Fibroblast of pulmonary artery (primary cell): ENCODE results near the gene PTGDS.

Experiments
- DNase-seq: peaks from one replicate; pipeline ENCODE4 v3.0.0-alpha.2; 2010; ENCODE audit warnings: low read depth
- H3K4me3 ChIP-seq: replicated peaks from 2 replicates; pipeline ENCODE4 v1.5.1; 2011; ENCODE audit warnings: low read depth, mild to moderate bottlenecking, control low read depth, low read length, moderate library complexity
- CTCF ChIP-seq: IDR thresholded peaks from 2 replicates; pipeline ENCODE4 v1.5.1; 2011; ENCODE audit warnings: mild to moderate bottlenecking, control low read depth, low read length, inconsistent platforms; ENCODE audit errors: missing control alignments

The PTGDS gene

GRCh38 chr9:136973618-136974617 lies 3.4 kb upstream of the PTGDS start:
- DNase-seq: no peak
- no peak overlapping the region for H3K4me3 ChIP-seq

GRCh38 chr9:136974817-136975535 lies 2.3 kb upstream of the PTGDS start:
- DNase-seq: no peak
- H3K4me3 ChIP-seq: no peak overlapping the region

More at GRCh38 chr9:136973618-136974617, 3.4 kb upstream of the PTGDS start:
- no peak for TF ChIP-seq CTCF

GRCh38 chr9:136975644-136976043 lies 1.7 kb upstream of the PTGDS start:
- no peak for DNase-seq
- no peak overlapping the region for H3K4me3 ChIP-seq
- no peak for TF ChIP-seq CTCF

More at GRCh38 chr9:136974817-136975535, 2.3 kb upstream of the PTGDS start:
- TF ChIP-seq CTCF: no peak

GRCh38 chr9:136977649-136978072 lies 357 bp downstream of the PTGDS start:
- TF ChIP-seq CTCF: no peak
- H3K4me3 ChIP-seq: peak overlapping the region; percentile 57
- no peak for DNase-seq

GRCh38 chr9:136978073-136978864 lies 965 bp downstream of the PTGDS start:
- peak; percentile 61 for DNase-seq
- TF ChIP-seq CTCF: no peak
- H3K4me3 ChIP-seq: peak overlapping the region; percentile 57

GRCh38 chr9:136978865-136979544 lies 1.7 kb downstream of the PTGDS start:
- H3K4me3 ChIP-seq: no peak overlapping the region
- TF ChIP-seq CTCF: no peak
- no peak for DNase-seq
